HG03558 (cell line): Measurements from ENCODE around the gene C9orf153.

Source experiments
- ATAC-seq: cut with Tn5 transposase; IDR thresholded peaks from one replicate; pipeline ENCODE4 v1.9.1; 2021; ENCODE audit warnings: moderate number of reproducible peaks; ENCODE audit not compliant: unreplicated experiment; ENCODE audit errors: extremely low read depth

Gene C9orf153

DNA sequence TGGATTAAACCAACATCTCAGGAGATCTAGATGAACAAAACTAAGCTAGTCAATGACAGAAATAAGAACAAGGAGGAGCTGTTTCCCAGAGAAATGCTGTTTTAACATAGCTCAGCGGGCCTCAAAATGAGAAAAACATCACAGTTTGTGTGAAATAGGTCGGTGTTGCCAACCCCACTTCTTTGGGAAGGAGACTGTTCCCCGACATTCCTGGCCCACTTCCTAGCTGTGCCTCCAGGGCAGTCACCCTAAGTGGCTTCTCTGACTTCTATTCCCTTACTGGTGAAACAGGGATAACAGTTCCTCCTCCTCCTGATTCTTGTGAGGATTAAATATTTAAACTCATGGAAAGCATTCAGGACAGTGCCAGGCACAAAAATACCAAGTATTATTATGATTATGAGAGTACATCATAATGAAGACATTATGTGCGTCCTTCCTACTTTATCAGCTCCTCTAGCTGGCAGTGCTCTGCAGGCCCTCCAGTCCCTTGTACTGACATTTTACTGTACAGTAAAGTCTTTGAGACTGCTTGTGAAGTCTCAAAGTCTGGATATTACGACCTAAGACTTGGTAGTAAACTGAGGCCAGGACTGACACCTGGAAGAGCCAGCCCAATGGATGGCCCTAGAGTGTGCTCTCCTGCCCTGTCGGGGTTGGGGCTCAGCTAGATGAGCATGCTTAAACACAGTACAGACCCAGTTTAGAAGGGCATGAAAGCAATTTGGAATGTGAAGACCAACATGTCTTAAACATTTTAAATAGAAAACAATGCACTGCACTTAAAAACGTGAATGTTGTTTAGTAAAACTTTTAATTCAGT, 15.6 kb upstream of the C9orf153 start:
- ATAC-seq: no peak

DNA sequence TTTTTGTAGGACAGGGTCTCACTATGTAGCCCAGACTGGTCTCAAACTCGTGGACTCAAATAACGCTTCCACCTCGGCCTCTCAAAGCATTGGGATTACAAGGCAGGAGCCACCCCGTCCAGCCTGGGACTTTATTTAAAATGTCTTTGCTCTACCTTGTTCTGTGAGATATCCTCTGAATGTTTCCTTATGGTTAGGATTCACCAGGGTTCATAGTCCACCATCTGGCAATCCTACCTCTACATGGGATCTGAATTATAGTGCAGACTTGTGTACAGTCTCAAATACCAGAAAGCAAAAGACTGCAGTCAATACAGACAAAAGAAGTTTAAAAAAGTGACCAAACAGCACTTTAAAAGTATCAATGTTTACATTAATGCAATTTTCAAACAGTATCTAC, 12.8 kb upstream of the C9orf153 start:
- no peak for ATAC-seq

DNA sequence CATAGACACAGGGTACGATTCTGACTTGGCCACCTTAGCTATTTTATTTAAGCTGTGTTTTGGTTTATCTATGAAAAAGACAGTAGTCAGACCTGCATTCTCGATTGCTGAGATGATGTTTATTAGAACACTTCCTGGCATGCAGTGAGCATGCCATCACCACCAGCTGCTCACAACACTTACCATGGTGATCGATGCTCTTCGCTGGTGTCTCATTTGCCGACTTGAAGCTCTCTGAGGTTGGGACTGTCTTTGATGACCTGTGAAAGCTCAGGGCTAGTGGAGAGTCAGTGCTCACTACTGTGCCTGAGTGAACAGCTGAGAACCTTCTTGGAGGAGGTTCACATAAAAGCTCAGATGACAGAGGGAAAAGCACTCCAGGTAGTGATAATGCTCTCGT, 4.4 kb upstream of the C9orf153 start:
- ATAC-seq: no peak

DNA sequence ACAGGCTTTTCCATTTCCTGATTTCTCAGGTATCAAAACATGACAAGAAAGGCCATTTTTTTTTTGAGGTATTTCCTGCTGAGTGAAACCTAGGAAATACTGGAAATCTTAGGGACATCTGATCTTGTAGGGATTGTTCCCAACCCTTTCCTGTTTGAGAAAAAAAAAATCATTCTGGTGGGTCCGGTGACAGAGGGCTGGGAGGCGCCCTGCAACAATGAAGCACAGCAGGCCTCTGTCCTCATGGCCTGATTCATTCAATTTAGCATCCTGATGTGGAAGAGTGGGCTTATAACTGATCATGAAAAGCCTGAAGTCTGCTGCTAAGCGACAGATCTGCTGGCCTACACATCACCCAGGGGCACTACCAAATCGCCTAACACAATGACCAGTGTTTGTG, 3.0 kb upstream of the C9orf153 start:
- ATAC-seq: no peak

DNA sequence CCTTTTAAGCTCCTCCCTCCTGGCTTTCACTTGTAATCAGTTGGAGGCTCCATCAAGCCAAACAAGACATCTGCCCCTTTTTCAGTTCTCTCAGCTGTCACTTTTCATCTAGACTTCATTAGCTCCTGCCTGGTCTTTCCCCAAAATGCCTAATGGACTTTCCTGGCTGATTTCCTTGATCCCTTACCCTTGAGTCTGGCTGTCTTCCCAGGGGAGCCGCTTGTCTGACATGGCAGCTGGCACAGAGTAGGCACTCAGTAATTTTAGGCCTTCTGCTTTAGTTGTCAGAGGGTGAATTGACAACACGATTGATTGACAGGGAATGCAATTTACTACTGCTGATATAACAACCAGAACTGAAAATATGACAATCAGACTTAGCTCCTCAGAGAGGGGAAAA, 2.1 kb downstream of the C9orf153 start:
- no peak for ATAC-seq

DNA sequence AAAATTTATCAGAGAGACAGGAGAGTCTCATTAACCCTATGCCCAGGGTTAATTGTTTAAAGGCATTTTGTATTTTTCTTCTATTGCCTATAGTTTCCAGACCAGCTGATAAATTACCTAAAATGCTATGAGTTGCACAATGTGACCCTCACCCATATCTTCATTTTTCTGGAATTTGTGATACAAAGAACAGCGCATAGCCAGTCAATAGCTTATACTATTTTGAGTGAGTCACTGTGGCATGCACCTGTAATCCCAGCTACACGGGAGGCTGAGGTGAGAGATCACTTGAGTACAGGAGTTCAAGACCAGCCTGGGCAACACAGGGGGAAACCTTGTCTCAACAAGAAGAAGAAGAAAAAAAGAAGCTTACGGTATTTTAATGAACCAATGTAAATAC, 2.8 kb downstream of the C9orf153 start:
- no peak for ATAC-seq

DNA sequence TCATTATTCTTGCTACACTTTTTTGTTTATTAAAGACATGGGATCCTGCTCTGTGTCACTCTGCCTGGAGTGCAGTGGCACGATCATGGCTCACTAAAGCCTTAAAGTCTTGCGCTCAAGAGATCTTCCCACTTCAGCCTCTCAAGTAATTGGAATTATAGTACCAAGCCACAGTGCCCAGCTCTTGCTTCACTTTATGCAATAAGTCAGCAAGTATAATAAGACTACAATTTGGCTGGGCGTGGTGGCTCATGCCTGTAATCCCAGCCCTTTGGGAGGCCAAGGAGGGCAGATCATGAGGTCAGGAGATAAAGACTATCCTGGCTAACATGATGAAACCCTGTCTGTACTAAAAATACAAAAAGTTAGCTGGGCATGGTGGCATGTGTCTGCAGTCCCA, 5.9 kb downstream of the C9orf153 start:
- ATAC-seq: no peak

DNA sequence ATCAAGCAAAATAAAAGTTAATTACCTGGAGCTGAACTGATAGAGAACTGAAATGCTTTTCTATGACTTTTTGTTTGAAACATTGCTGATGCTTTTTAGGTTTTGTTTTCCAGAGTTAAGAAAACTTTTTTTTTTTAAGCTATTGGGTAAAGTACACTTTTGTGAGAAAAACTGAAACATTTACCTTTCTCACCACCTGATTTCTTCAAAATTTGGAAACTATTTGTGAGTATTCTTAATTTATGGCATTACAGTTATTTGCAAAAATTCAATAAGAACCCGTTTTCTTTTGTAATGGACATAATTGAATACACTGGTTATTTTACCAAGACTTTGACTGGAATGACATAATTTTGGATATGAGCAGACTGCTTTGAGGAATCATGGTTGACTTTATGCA, 6.6 kb downstream of the C9orf153 start:
- ATAC-seq: no peak

DNA sequence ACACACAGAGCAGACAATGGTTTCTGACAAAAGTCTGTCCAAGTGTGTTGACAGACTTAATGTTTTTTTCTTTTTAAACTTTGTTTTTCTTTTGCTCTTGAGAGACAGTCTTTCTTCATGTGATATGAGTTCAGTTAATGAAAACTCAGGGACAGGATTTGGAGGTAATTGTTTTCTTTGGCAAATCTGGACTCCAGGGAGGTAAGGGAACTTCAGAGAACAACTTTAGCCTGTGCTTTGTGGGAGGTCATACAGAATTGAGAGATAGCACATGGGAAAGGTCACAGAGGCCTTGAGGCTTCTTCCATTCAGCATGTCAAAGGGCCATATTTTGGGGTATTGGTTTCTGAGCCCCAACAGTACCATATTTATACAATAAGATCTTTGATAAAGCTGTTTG, 9.3 kb downstream of the C9orf153 start:
- no peak for ATAC-seq

DNA sequence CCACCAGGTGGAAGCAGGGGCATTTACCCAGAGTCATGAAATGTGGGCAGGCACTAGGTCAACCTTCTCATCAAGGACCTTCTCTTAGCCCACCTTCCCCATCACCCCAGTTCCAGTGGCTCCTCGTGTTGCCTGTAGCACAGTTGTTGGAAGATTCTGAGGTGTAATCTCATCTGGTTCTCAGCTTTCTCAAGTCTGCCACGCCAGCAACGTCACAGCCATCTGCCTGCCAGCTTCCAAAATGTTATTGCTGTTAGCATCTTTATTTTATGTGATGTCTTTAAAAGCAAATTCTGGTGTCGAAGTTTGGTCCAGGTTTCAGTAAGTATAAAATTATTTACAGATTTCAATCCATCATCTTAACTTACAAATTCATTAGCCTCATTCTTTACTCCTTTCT, 10.7 kb downstream of the C9orf153 start:
- ATAC-seq: no peak

DNA sequence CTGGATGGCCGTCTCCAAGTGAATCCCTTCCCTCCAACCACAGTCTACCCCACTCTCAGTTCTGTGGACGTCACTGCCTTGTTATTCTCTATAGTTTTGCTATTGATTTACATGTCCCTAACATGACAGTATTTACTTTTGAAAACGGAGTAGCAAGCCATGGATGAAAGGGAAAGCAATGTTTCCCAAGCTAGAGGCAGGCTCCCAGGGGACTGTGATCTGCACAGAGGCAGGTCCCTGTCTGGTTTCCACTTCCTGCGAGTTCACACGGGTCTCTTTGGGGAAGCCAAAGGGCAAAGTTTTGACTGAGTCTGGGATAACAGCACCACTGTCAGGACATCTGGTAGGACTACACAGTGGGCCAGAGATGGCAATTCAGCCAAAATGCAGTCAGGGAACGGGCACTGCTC, 12.7 kb downstream of the C9orf153 start:
- peak; percentile 90 for ATAC-seq

DNA sequence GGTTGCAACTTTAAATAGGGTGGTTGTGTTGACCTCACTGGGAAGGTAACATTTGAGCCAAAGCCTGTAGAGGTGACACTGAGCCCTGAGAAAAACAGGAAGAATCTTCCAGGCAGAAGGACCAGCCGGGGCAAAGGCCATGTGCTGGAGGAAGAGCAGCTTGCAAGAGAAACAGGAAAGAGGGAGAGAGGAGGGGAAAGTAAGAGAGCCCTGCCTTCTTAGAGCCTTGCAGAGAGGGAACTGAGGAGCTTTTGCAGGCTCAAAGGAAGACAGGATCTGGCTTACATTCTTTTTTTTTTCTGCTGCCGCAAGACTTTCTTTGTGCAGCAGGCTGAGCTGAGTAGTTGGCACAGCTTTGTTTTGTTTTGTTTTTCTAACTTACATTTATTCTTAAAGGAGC, 17.4 kb downstream of the C9orf153 start:
- ATAC-seq: no peak

DNA sequence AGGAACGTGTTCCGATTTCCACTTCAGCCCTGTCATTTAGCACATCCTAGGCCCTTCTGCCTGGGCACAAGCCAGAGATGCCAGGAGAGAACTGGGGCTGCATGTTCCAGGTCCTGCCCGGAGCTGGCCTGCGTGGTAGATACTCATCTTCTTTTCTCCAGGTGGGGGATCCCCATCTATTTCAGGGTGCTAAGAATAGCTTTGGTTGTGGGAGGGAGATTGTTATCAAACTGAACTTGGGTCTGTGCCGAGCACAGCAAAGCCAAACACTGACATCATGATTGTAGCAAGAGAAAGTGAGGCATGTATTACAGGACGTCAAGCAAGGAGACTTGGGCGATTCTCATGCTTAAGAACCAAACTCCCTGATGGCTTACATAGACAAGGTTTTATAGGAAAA, 18.2 kb downstream of the C9orf153 start:
- ATAC-seq: no peak

DNA sequence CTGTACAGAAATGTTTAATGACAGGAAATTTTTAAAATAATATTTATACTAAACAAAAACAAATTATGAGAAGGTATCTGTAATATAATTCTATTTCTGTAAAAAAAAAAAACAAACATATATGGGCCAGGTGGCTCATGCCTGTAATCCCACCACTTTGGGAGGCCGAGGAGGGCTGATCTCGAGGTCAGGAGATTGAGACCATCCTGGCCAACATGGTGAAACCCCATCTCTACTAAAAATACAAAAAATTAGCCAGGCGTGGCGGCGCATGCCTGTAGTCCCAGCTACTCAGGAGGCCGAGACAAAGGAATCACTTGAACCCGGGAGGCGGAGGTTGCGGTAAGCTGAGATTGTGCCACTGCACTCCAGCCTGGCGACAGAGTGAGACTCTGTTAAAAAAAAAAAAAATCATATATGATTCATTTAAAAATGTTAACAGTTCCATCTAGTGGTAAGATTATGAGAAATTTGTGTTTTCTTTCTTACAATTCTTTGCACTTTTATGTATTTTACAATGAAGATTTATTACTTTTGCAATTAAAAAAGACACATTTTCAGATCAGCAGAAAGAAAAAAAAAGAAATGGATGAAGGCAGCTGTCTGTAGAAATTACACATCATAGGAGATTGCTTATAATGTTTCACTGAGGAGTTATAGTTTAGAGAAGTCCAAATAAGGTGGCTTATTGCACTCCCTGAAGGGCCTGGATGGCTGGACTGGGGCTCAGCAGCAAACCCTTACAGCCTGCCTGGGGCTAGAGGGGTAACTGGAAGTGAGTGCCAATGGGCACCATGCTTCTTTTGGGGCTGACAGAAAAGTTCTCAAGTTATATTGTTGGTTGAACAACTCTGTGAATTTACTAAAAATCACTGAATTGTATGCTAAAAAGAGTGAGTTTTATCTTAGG, 20.3 kb downstream of the C9orf153 start:
- no peak for ATAC-seq

DNA sequence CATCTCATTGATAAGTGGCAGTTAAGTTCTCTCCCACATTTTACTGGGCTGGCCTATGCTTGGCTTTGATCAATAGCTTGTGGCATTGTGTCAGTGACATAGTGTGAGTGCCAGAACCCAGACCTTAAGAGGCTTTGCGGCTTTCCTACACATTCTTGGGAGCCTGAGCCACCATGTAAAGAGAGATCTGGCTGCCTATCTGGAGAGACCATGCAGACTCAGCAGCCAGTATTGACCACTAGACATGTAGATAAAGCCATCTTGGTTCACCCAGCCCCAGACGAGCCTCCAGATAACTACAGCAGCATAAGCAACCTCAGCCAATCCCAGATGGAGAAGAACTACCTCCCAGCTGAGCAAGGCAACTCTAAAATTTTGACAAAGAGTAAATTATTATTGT, 28.6 kb downstream of the C9orf153 start:
- no peak for ATAC-seq

DNA sequence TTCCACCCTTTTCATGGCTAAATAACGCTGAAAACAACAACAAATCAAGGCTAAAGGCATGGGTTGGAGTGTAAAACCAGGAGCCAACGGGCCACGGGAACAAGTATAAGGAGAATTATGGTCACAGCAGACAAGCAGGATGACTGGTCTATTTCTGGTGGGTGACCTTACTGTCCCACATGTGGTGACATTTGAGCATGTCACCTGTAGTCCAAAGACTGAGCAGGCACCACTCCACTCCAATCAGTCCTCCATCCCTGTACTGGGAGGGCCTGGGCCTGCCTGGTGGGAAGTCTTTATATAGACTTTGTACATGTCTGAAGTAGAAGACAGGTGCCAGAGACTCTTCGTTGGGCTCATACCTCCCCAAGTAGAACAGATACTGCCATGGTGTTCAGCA, 36.8 kb downstream of the C9orf153 start:
- ATAC-seq: no peak

DNA sequence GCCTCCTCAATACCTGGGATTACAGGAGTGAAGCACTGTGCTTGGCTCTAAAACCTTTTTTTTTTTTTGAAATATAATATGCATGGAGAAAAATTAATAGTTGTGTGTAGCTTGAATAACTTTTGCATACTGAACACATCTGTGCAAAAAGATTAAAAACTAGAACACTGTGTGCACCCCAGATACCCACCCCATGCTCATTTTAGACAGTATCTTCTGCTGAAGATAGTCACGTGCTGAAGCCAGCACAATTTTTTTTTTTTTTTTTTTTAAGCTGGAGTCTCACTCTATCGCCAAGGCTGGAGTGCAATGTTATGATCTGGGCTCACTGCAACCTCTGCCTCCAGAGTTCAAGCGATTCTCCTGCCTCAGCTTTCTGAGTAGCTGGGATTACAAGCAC, 39.9 kb downstream of the C9orf153 start:
- ATAC-seq: no peak

DNA sequence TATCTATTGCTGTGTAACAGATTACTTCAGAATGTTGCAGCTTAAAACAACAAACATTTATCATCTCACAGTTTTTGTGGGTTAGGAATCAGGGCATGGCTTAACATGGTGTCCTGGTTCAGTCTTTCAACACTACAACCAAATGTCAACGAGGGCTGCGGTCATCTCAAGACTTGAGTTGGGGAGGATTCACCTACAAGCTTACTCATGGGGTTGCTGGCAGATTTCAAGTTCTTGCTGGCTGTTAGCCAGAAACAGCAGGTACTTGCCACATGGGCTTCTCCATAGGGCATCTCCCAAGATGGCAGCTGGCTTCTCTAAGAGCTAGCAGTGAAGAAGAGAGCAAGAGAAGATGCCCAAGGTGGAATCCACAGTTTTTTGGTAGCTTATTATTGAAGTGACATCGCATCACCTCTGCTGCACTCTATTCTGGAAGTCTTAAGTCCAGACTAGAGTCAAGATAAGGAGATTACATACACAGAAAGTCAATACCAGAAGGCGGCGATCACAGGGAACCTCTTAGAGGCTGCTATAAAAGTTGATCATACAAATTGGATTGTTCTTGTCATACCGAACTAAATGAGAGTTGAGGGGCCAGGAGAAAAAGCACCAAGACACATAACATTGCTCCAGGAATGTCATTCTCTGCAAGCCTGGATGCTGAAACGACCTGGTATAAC, 42.2 kb downstream of the C9orf153 start:
- no peak for ATAC-seq

DNA sequence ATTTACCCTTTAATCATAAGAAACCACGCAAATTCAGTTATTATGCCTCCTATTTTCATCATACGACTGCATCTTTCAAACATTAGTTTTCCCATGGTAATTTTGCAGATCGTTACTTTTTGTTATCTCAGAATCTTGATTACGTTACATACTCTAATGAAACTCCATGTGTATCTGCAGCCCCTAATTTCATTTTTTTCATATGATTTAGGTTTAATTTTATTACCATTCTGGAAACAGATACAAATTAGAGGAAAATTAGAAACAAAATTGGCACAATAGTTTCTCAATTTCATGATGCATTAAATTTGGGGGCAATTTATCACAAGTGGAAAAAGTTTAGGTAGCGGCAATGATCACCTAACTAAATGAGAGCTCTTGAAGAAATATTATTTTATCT, 52.3 kb downstream of the C9orf153 start:
- ATAC-seq: no peak

DNA sequence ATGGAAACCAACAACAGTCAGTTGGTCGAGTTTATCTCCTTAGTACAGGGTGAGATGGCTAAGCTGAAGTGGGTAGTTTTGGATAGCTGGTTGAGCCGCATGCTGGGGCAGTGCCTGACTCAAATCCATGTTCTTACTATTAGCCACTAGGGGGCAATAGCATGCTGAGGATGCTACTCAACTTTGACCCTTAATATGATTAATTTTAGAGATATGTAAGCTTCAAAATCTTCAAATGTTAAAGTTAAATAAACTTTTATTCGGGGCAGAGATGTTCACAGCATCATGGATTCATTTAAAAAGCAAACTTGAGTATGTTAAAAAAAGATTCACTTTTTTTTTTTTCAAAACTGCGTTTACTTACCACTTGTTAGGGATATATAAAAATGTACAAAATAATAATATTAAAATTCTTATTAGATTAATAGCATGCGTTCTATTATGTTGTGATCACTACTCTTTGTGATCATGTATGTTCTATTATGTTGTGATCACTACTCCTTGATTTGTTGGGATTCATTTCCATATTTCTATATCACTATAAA, 57.0 kb downstream of the C9orf153 start:
- ATAC-seq: no peak
